GM23248 (cell line): ENCODE results near the gene MAP3K14.

Source experiments
- EZH2 ChIP-seq: fragments of 200-600 bp; sonication (generic); IDR thresholded peaks from 2 replicates; pipeline ENCODE4 v1.6.1; 2018; ENCODE audit warnings: antibody characterized with exemption, mild to moderate bottlenecking; ENCODE audit not compliant: insufficient read depth, poor library complexity, severe bottlenecking
- EZH2phosphoT487 ChIP-seq: fragments of 200-600 bp; sonication (generic); IDR thresholded peaks from 2 replicates; pipeline ENCODE4 v1.6.1; 2018; ENCODE audit warnings: antibody characterized with exemption, moderate library complexity, mild to moderate bottlenecking, low read depth; ENCODE audit not compliant: insufficient read depth

DNA sequence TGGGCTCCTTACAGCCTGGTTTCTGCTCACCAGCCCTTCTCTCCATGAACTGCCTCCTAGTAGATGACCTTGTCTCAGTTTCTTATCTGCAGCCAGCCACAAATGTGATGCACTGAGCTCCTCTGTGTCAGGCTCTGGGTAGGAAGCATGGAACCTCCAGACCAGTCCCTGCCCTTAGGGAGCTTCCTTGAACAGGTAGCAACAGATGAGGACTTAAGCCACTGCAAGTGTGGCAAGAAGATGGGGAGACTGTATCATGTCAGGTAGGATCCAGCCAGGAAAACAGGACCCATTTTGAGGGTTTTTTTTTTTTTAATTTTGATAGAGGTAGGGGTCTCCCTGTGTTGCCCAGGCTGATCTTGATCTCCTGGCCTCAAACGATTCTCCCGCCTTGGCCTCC, 5.3 kb upstream of the MAP3K14 start:
- TF ChIP-seq EZH2: no peak
- TF ChIP-seq EZH2phosphoT487: no peak
